ENCODE results near the gene ORAI2. TPM values are rescaled to one million over a fixed set of nuclear protein-coding genes. Genes with fewer than 3 reads are reported as not detected.

The ORAI2 gene
- total RNA-seq, 3 donors from 2014 or later, result 2.8 to 9.8 (median 7.5) TPM

- intact Hi-C loops (cut with DNase I, micrococcal nuclease), result no loop called here
- no peak for TF ChIP-seq CTCF (IDR thresholded peaks at IDR 0.05)
- ATAC-seq, result no peak
- H3K9me3 ChIP-seq, result no peaks in the 10 kb centered on the region
- H3K4me3 ChIP-seq, result no peak overlapping the region
- DNase-seq, result no peak
- H3K4me1 ChIP-seq (ENCODE audit: low read depth), result no peaks in the 10 kb centered on the region
- peaks cover 3% of the 10 kb centered on the region for H3K36me3 ChIP-seq (ENCODE audit: low read depth)
These were observed 9.2 kb upstream of the ORAI2 start for GRCh38 chr7:102424129-102424551.

DNA sequence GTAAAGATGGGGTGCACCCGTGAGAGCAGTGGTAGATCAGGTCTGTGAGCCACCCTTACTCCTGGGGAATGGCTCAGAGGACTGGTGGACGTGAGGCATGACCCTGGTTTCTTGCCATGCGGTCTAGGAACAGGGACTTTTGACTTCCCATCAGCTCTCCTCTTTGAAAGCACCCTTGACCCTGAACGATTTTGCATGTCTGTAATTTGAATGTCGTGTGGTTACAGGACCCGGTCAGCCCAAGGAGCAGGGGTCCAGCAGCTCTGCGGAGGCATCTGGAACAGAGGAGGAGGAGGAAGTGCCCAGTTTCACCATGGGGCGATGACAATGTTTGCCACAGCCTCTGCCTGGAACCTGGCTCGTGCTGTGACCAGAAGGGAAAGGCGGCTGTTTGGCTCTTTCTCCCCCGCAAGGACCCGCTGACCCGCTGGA is 8.6 kb upstream of the ORAI2 start:
- H3K4me3 ChIP-seq, result no peak overlapping the region
- intact Hi-C loops (cut with DNase I, micrococcal nuclease), result no loop called here
- no peaks in the 10 kb centered on the region for H3K4me1 ChIP-seq (ENCODE audit: low read depth)
- no peak for DNase-seq
- H3K9me3 ChIP-seq, result no peaks in the 10 kb centered on the region
- H3K36me3 ChIP-seq (ENCODE audit: low read depth), result peaks cover 3% of the 10 kb centered on the region
- ATAC-seq, result peak; percentile 10
- no peak for TF ChIP-seq CTCF (IDR thresholded peaks at IDR 0.05)

- peaks cover 3% of the 10 kb centered on the region for H3K36me3 ChIP-seq (ENCODE audit: low read depth)
- TF ChIP-seq CTCF (IDR thresholded peaks at IDR 0.05), result no peak
- intact Hi-C loops (cut with DNase I, micrococcal nuclease), result no loop called here
- ATAC-seq (peak; percentile 82), DNase-seq (peak; percentile 67 to 93 (median 71))
- no peak overlapping the region for H3K4me3 ChIP-seq
- H3K9me3 ChIP-seq, result no peaks in the 10 kb centered on the region
- H3K4me1 ChIP-seq (ENCODE audit: low read depth), result no peaks in the 10 kb centered on the region
These were observed 7.6 kb upstream of the ORAI2 start for GRCh38 chr7:102425639-102426267.

- Histone ChIP-seq H3K4me3 (no peak overlapping the region), H3K36me3 (ENCODE audit: low read depth) (no peaks in the 10 kb centered on the region)
- peak; percentile 64 for ATAC-seq
These were observed 6.9 kb upstream of the ORAI2 start for GRCh38 chr7:102426268-102427018.

GRCh38 chr7:102427019-102427405 is 6.4 kb upstream of the ORAI2 start:
- Histone ChIP-seq H3K9me3 (no peaks in the 10 kb centered on the region), H3K4me1 (ENCODE audit: low read depth) (peaks cover 8% of the 10 kb centered on the region), H3K4me3 (no peak overlapping the region), H3K36me3 (ENCODE audit: low read depth) (no peaks in the 10 kb centered on the region)
- no peak for ATAC-seq
- no peak for TF ChIP-seq CTCF (IDR thresholded peaks at IDR 0.05)
- no peak for DNase-seq
- intact Hi-C loops (cut with DNase I, micrococcal nuclease), result no loop called here

More at GRCh38 chr7:102426268-102427018, 6.9 kb upstream of the ORAI2 start:
- Histone ChIP-seq H3K9me3 (no peaks in the 10 kb centered on the region), H3K4me1 (ENCODE audit: low read depth) (peaks cover 4% of the 10 kb centered on the region)
- peak; percentile 50 to 79 (median 58) for DNase-seq
- no peak for TF ChIP-seq CTCF (IDR thresholded peaks at IDR 0.05)
- intact Hi-C loops (cut with DNase I, micrococcal nuclease), result no loop called here
